Esophagus squamous epithelium (tissue), 5 donors: ENCODE measurements around the gene GP9. TPM values are rescaled to one million over a fixed set of nuclear protein-coding genes. Genes with fewer than 3 reads are reported as not detected.
"Not testable (repeated sequence)": the region's sequence is repeated elsewhere in the genome, so short reads cannot be mapped to it uniquely, and the experiment has no call there.

Source experiments
- DNase-seq: peaks from one replicate; lab custom pipeline; 2025; lab: John Stamatoyannopoulos, UW
- H3K27ac ChIP-seq, 4 donors: fragments of 200-600 bp; sonication (generic); one replicate each; pipeline ENCODE4 v1.5.1; 2016 to 2019; ENCODE audit warnings: mild to moderate bottlenecking in 1 of 4
- H3K27me3 ChIP-seq, 4 donors: fragments of 200-600 bp; sonication (generic); 1 replicate in 3 of 4; 2 replicates in 1 of 4; pipeline versions ENCODE4 v1.5.1 to v1.6.0; 2017 to 2021; ENCODE audit warnings: antibody characterized with exemption in 1 of 4
- H3K36me3 ChIP-seq, 3 donors: fragments of 200-600 bp; sonication (generic); one replicate each; pipeline ENCODE4 v1.5.1; 2016 to 2019
- H3K4me1 ChIP-seq, 3 donors: fragments of 200-600 bp; sonication (generic); one replicate each; pipeline ENCODE4 v1.5.1; 2017 to 2019
- H3K4me3 ChIP-seq, 4 donors: fragments of 200-600 bp; sonication (generic); 1 replicate in 3 of 4; 2 replicates in 1 of 4; pipeline ENCODE4 v1.5.1; 2016 to 2019; ENCODE audit warnings: mild to moderate bottlenecking in 2 of 4, moderate library complexity in 1 of 4
- H3K9me3 ChIP-seq, 3 donors: fragments of 200-600 bp; sonication (generic); one replicate each; pipeline ENCODE4 v1.5.1; 2016 to 2019
- POLR2A ChIP-seq, 4 donors: fragments of 450-650 bp; IDR thresholded peaks; one replicate each; pipeline ENCODE4 v1.6.1; 2017; ENCODE audit warnings: antibody characterized with exemption in 4 of 4, mild to moderate bottlenecking in 4 of 4, moderate library complexity in 3 of 4
- WGBS, 2 donors: methylation state at CpG; one replicate each; pipeline ENCODE4 v1.1.5; 2018; 5-methylcytosine and 5-hydroxymethylcytosine counted together
- intact Hi-C: fragments of 100-400 bp; cut with DNase I; formaldehyde crosslinking; loops from one replicate; pipeline ENCODE4 v1.15.0; 2022
- total RNA-seq, 4 donors: library from RNA; depleted of rRNA; stranded (reverse); fragments of >200 nt; gene quantifications; one replicate each; pipeline ENCODE4 v1.1.0, GENCODE V29; 2016
- TF ChIP-seq, protein P1 (sequence below), 6 experiments: fragments of 450-650 bp in 4 of 6; fragments of 200-600 bp in 2 of 6; sonication (generic) in 2 of 6; IDR thresholded peaks; one replicate each; pipeline ENCODE4 v1.5.1; 2016 to 2019; ENCODE audit warnings: antibody characterized with exemption in 6 of 6, mild to moderate bottlenecking in 4 of 6, moderate library complexity in 4 of 6
- donor health status: DM: yes; HTN: yes; CAD: no.

The GP9 gene
- total RNA-seq, 4 donors from 2014 or later: not detected

DNA sequence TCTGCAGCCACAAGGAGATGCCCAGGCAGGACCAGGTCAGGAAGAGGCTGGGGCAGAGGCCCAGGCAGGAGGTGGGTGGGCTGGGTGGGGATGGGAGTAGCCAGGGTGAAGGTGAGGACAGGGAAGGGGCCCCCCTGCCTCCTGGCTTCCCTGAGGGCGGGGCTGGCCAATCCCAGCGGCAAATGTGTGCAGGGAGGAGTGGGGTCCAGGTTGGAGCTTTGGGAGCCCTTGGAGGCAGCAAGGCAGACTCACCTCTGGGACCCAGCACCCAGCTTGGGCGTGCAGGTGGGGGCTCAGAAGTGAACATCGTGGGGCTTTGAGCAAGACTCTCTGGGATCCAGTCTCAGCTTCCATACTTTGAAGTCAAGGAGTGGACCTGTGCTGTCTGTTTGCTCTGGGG lies 25.2 kb downstream of the GP9 start:
- TF ChIP-seq POLR2A (IDR thresholded peaks at IDR 0.05): no peak
- TF ChIP-seq, protein P1, sequence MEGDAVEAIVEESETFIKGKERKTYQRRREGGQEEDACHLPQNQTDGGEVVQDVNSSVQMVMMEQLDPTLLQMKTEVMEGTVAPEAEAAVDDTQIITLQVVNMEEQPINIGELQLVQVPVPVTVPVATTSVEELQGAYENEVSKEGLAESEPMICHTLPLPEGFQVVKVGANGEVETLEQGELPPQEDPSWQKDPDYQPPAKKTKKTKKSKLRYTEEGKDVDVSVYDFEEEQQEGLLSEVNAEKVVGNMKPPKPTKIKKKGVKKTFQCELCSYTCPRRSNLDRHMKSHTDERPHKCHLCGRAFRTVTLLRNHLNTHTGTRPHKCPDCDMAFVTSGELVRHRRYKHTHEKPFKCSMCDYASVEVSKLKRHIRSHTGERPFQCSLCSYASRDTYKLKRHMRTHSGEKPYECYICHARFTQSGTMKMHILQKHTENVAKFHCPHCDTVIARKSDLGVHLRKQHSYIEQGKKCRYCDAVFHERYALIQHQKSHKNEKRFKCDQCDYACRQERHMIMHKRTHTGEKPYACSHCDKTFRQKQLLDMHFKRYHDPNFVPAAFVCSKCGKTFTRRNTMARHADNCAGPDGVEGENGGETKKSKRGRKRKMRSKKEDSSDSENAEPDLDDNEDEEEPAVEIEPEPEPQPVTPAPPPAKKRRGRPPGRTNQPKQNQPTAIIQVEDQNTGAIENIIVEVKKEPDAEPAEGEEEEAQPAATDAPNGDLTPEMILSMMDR (IDR thresholded peaks at IDR 0.05): no peak
- H3K4me3 ChIP-seq: no peak overlapping the region
- H3K4me1 ChIP-seq: peaks cover 0 to 11% (median 9%) of the 10 kb centered on the region in 3 donors
- DNase-seq: no peak
- H3K27me3 ChIP-seq: no peaks in the 10 kb centered on the region
- intact Hi-C loops: no loop called here
- H3K9me3 ChIP-seq: no peaks in the 10 kb centered on the region
- H3K36me3 ChIP-seq: no peaks in the 10 kb centered on the region
- WGBS, 2 donors: 93 to 100% methylated on average over 1 to 2 of the region's 4 CpGs
- no peak overlapping the region for H3K27ac ChIP-seq

DNA sequence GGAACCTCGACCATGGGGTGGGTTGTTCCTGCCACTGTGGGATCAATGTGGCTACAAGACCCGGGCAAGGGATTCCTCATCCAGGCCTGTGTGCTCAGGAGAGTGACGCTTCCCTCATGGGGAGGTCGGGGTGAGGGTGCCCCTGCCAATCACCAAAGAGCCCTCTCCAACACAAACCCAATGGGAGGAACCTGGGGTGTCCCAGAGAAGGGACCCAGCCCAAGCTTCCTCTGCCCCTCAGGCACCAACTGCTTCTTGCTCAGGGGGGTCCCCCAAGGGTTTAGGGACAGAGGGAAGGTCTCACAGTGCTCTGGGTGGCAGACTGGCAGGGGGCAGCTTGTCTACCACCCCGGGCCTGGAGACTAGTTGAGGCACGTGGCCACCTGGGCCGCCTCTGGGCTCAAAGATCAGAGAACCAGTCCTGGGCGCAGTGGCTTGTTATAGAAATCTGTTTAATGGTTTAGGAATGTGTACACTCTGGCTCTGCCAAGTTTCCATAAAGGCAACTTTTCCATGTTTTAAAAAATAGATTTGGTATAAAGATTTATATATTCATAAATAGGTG lies 26.6 kb downstream of the GP9 start:
- DNase-seq: no peak
- Histone ChIP-seq H3K9me3 (no peaks in the 10 kb centered on the region), H3K27me3 (no peaks in the 10 kb centered on the region), H3K27ac (peak overlapping the region; percentile 40 to 85 (median 82)), H3K4me3 (no peak overlapping the region), H3K4me1 (peaks cover 0 to 11% (median 9%) of the 10 kb centered on the region in 3 donors), H3K36me3 (peaks cover 0 to 14% (median 6%) of the 10 kb centered on the region in 3 donors)
- intact Hi-C loops: no loop called here
- TF ChIP-seq, protein P1 (IDR thresholded peaks at IDR 0.05): no peak
- no peak for TF ChIP-seq POLR2A (IDR thresholded peaks at IDR 0.05)
- WGBS, 2 donors: 34 to 59% methylated on average over 2 to 4 of the region's 8 CpGs

DNA sequence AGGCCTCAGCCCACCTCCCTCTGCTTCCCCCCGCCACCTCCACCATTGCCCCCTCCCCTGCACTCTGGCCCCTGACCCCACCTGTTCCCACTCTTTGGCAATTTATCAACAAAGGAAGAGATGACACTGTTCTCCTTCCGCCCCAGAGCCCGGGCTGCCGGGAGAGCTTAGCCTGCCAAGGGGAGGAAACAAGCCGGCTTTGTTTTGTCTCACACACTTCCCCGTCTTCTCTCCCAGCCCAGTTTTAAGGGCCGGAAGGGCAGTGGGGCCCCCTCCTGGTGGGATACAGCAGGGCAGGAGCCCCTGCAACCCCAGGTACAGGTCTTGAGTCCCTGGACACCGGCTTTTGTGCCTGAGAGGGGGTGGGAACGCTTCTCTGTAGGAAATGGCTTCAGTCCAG lies 27.3 kb downstream of the GP9 start:
- H3K27me3 ChIP-seq, intact Hi-C loops, H3K4me3 ChIP-seq, H3K9me3 ChIP-seq, DNase-seq: not testable (repeated sequence)
- WGBS, 2 donors: no CpG with 5 or more reads among the region's 9 CpGs
- H3K27ac ChIP-seq: peak overlapping the region in 3 of 4 donors; percentile 55 to 82 (median 67)
- H3K36me3 ChIP-seq: peaks cover 0 to 21% (median 6%) of the 10 kb centered on the region in 3 donors
- H3K4me1 ChIP-seq: peaks cover 0 to 11% (median 9%) of the 10 kb centered on the region in 3 donors

DNA sequence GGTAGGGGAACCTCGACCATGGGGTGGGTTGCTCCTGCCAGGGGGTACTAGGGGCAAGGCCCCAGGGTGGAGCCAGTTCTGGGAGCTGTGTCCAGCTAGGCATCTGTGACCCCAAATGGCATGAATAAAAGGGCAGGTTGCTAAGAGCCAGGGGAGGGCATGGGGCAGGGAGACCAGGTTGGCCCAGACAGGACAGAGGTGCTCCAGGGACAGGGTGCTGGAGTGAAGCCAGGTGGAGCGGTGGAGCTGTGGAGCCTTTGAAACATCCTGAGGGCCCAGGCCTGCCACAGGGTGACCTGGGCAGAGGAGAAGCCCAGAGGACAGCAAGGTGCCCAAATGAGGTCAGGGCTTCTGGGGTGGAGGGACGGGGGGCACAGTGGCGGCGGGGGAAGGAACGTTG lies 27.7 kb downstream of the GP9 start:
- intact Hi-C loops, H3K27me3 ChIP-seq, DNase-seq, H3K4me3 ChIP-seq, H3K27ac ChIP-seq, H3K9me3 ChIP-seq: not testable (repeated sequence)
- Histone ChIP-seq H3K36me3 (peaks cover 0 to 25% (median 6%) of the 10 kb centered on the region in 3 donors), H3K4me1 (peaks cover 0 to 11% (median 9%) of the 10 kb centered on the region in 3 donors)
- WGBS, 2 donors: no CpG with 5 or more reads among the region's 6 CpGs

DNA sequence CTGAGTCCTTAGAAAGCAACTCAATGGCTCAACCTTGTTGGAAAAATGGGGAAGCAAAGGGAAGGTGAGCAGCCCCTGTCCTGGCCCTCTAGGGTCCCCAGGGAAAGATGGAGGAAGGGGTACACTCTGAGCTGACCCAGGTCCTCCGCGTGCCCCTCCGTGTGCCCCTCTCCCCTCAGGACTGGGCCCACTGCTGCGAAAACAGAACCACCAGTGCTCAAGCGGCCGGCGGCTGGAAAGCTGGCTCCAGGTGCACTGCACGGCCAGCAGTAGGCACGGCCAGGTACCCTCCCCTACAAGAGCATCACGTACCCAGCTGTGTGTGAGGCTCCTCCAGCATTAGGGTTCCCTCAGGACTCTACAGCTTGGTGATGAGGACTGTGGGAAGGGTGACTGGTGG lies 34.7 kb downstream of the GP9 start:
- Histone ChIP-seq H3K27ac (no peak overlapping the region), H3K36me3 (peaks cover 0 to 47% (median 6%) of the 10 kb centered on the region in 3 donors), H3K9me3 (no peaks in the 10 kb centered on the region), H3K4me3 (no peak overlapping the region), H3K27me3 (no peaks in the 10 kb centered on the region), H3K4me1 (no peaks in the 10 kb centered on the region)
- 96% methylated on average over 5 of the region's 10 CpGs; no CpG with 5 or more reads in 1 of the 2 donors for WGBS, 2 donors
- no peak for DNase-seq
- TF ChIP-seq, protein P1 (IDR thresholded peaks at IDR 0.05): no peak
- TF ChIP-seq POLR2A (IDR thresholded peaks at IDR 0.05): no peak
- intact Hi-C loops: no loop called here

DNA sequence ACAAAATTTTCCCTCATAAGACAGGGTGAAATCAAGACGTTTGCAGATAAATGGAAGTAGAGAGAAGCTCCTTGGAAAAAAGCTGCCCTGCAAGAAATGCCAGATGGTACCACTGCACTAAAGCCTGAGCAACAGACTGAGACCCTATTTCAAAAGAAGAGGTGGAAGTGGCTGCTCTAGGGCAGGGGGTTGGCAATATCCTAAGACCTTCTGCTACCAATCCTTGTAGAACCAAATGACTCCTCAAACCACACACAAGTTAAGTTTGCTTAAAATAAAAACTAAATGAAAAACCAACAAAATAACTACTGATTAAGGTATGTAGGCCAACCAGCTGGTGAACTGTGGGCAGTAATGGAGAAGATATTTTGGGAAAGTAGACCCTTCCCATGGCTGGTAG lies 39.7 kb downstream of the GP9 start:
- peaks cover 0 to 14% (median 0%) of the 10 kb centered on the region in 3 donors for H3K36me3 ChIP-seq
- intact Hi-C loops: no loop called here
- no peaks in the 10 kb centered on the region for H3K4me1 ChIP-seq
- H3K4me3 ChIP-seq: no peak overlapping the region
- H3K27me3 ChIP-seq: no peaks in the 10 kb centered on the region
- TF ChIP-seq, protein P1 (IDR thresholded peaks at IDR 0.05): no peak
- no peak for TF ChIP-seq POLR2A (IDR thresholded peaks at IDR 0.05)
- 32 to 50% methylated on average over 1 of the region's 1 CpG for WGBS, 2 donors
- no peak overlapping the region for H3K27ac ChIP-seq
- no peak for DNase-seq
- H3K9me3 ChIP-seq: no peaks in the 10 kb centered on the region
